Thymus (tissue), 11 donors: Measurements from ENCODE around the gene MSH6. TPM values are rescaled to one million over a fixed set of nuclear protein-coding genes. Genes with fewer than 3 reads are reported as not detected.

Experiments
- DNase-seq, 9 donors: peaks; one replicate each; pipeline ENCODE4 v3.0.0-alpha.2; 2013; ENCODE audit warnings: low spot score in 9 of 9, low read depth in 6 of 9, missing footprints in 1 of 9
- H3K27ac ChIP-seq, 2 donors: one replicate each; pipeline ENCODE4 v1.5.1; 2013; ENCODE audit warnings: control low read depth in 1 of 2, low read depth in 1 of 2, low read length in 1 of 2, mild to moderate bottlenecking in 1 of 2, moderate library complexity in 1 of 2
- H3K27me3 ChIP-seq, 2 donors: one replicate each; pipeline ENCODE4 v1.5.1; 2013; ENCODE audit warnings: low read length in 1 of 2; ENCODE audit not compliant: control insufficient read depth in 2 of 2, insufficient read depth in 1 of 2
- H3K36me3 ChIP-seq, 2 donors: one replicate each; pipeline ENCODE4 v1.5.1; 2013; ENCODE audit warnings: low read length in 1 of 2, mild to moderate bottlenecking in 1 of 2, moderate library complexity in 1 of 2; ENCODE audit not compliant: control insufficient read depth in 2 of 2, insufficient read depth in 2 of 2
- H3K4me1 ChIP-seq, 2 donors: one replicate each; pipeline ENCODE4 v1.5.1; 2013; ENCODE audit warnings: low read length in 2 of 2; ENCODE audit not compliant: control insufficient read depth in 2 of 2, insufficient read depth in 2 of 2
- H3K4me3 ChIP-seq, 2 donors: one replicate each; pipeline ENCODE4 v1.5.1; 2013; ENCODE audit warnings: low read length in 2 of 2, control low read depth in 1 of 2, mild to moderate bottlenecking in 1 of 2
- H3K9me3 ChIP-seq, 2 donors: one replicate each; pipeline ENCODE4 v1.5.1; 2013; ENCODE audit warnings: low read length in 1 of 2, mild to moderate bottlenecking in 1 of 2; ENCODE audit not compliant: control insufficient read depth in 2 of 2, insufficient read depth in 1 of 2
- WGBS: extraction: QIAGEN DNeasy Blood & Tissue Kit; methylation state at CpG from one replicate; pipeline ENCODE4 v1.1.7; 2013; 5-methylcytosine and 5-hydroxymethylcytosine counted together
- polyA plus RNA-seq: library from polyadenylated mRNA; stranded (reverse); fragments of 200-250 nt; gene quantifications from one replicate; pipeline ENCODE4 v1.2.3, GENCODE V29; 2013
- total RNA-seq: library from RNA; stranded (reverse); fragments of 120-200 nt; gene quantifications from one replicate; pipeline ENCODE4 v1.2.4, GENCODE V29; 2013
- donor health status: healthy.

MSH6 gene
- total and polyA plus RNA-seq, 2 donors, result 16.4 to 76.7 TPM

GRCh38 chr2:47810850-47811249 lies 27.9 kb downstream of the MSH6 start:
- H3K4me3 ChIP-seq, result no peak overlapping the region
- H3K27ac ChIP-seq, result no peak overlapping the region
- H3K36me3 ChIP-seq, result peaks cover 4 to 80% of the 10 kb centered on the region in 2 donors
- no peaks in the 10 kb centered on the region for H3K27me3 ChIP-seq
- H3K9me3 ChIP-seq, result no peaks in the 10 kb centered on the region
- no peaks in the 10 kb centered on the region for H3K4me1 ChIP-seq
- no peak for DNase-seq

GRCh38 chr2:47811668-47812067 lies 28.7 kb downstream of the MSH6 start:
- H3K36me3 ChIP-seq, result peaks cover 12 to 80% of the 10 kb centered on the region in 2 donors
- 98% methylated on average over 1 of the region's 1 CpG for WGBS
- H3K4me1 ChIP-seq, result no peaks in the 10 kb centered on the region
- H3K27me3 ChIP-seq, result no peaks in the 10 kb centered on the region
- no peak for DNase-seq
- H3K4me3 ChIP-seq, result no peak overlapping the region
- H3K27ac ChIP-seq, result no peak overlapping the region
- H3K9me3 ChIP-seq, result no peaks in the 10 kb centered on the region

DNA sequence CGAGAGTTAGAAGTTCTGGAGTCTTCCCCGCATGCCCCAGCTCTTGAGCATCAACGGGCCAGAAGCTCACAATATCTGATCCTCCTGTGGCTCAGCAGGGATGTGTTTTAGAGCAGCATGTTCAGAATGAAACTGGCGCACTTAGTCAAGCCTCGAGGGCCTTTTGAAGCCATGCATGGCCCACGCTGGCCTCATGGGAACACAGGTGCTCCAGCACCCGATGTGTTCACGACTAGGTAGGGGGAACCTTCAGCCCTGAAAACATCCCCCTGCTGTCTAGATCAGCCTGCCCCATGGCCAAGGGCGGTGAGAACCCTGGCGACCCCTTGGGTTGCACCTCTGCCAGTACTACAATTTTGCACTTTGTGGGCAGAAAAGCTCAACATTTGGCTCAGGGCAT lies 32.8 kb downstream of the MSH6 start:
- H3K4me3 ChIP-seq, result no peak overlapping the region
- no peaks in the 10 kb centered on the region for H3K9me3 ChIP-seq
- WGBS, result 97% methylated on average over 10 of the region's 10 CpGs
- no peaks in the 10 kb centered on the region for H3K4me1 ChIP-seq
- no peak for DNase-seq
- no peak overlapping the region for H3K27ac ChIP-seq
- peaks cover 22 to 70% of the 10 kb centered on the region in 2 donors for H3K36me3 ChIP-seq
- no peaks in the 10 kb centered on the region for H3K27me3 ChIP-seq

DNA sequence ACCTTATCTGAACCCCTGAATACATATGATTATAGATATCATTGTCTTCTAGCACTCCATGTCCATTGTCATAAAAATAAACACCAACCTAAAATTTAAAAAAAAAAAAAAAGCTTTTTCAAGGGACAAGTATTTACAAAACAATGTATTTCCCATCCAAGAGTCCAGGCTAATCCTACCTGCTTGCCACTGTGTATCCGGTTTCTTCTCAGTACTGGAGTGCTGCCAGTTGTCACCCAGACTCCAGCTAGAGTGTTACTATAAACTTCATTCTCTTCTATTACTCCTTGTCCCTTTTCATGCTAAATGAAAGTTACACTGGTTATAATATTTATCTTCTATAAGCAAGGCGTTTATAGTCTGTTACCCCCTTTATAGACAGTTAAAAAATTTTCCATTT lies 35.8 kb downstream of the MSH6 start:
- Histone ChIP-seq H3K9me3 (no peaks in the 10 kb centered on the region), H3K27ac (no peak overlapping the region), H3K27me3 (no peaks in the 10 kb centered on the region), H3K4me1 (no peaks in the 10 kb centered on the region), H3K36me3 (peaks cover 32 to 61% of the 10 kb centered on the region in 2 donors), H3K4me3 (no peak overlapping the region)
- no peak for DNase-seq
- 95% methylated on average over 2 of the region's 2 CpGs for WGBS

GRCh38 chr2:47819834-47820233 lies 36.9 kb downstream of the MSH6 start:
- Histone ChIP-seq H3K4me3 (no peak overlapping the region), H3K27ac (no peak overlapping the region), H3K27me3 (no peaks in the 10 kb centered on the region), H3K4me1 (no peaks in the 10 kb centered on the region), H3K36me3 (peaks cover 32 to 59% of the 10 kb centered on the region in 2 donors), H3K9me3 (no peaks in the 10 kb centered on the region)
- 97% methylated on average over 3 of the region's 3 CpGs for WGBS
- DNase-seq, result no peak

DNA sequence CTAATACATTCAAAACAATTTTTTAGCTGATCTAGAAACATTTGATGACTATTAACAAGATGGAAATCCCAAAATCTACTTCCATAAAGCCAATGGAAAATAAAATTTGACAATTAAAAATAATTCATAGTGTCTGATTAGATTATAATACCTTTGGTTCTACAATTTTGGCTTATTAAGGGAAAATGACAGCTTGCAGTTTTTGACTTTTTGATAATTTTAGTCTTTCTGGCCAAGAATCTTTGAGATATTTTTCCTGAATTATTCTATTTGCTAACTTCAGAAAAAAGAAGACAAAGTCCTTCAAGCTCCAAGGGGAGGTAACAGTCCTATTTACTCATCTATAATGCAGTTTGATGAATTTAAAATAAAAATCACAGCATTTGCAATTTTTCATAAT lies 39.6 kb downstream of the MSH6 start:
- Histone ChIP-seq H3K36me3 (peaks cover 21 to 39% of the 10 kb centered on the region in 2 donors), H3K9me3 (no peaks in the 10 kb centered on the region), H3K27ac (no peak overlapping the region), H3K4me3 (no peak overlapping the region), H3K4me1 (no peaks in the 10 kb centered on the region), H3K27me3 (no peaks in the 10 kb centered on the region)
- no peak for DNase-seq

- no peak for DNase-seq
- H3K27me3 ChIP-seq, result no peaks in the 10 kb centered on the region
- H3K27ac ChIP-seq, result no peak overlapping the region
- no peaks in the 10 kb centered on the region for H3K4me1 ChIP-seq
- no peaks in the 10 kb centered on the region for H3K9me3 ChIP-seq
- 93% methylated on average over 2 of the region's 2 CpGs for WGBS
- H3K36me3 ChIP-seq, result peaks cover 40 to 44% of the 10 kb centered on the region in 2 donors
- no peak overlapping the region for H3K4me3 ChIP-seq
These were observed 50.6 kb downstream of the MSH6 start for GRCh38 chr2:47833516-47833968.

DNA sequence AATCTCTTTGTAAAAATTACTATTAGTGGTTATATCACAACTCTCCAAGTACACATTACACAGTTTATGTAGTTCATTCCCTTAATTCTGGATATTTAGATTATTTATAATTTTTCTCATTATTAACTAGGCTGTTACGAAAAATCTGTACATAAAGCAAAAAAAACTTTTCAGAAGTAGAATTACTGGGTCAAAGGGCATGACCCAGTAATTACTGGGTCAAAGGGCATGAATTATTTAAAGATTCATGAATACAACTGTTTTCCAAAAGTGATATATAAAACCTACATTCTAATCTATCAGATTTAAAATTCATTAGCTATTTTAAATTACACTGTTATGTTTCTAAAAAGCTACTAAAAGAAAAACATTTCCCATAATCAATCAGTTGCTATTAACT lies 55.3 kb downstream of the MSH6 start:
- H3K4me3 ChIP-seq, result no peak overlapping the region
- H3K27me3 ChIP-seq, result no peaks in the 10 kb centered on the region
- no peaks in the 10 kb centered on the region for H3K9me3 ChIP-seq
- peaks cover 26 to 38% of the 10 kb centered on the region in 2 donors for H3K36me3 ChIP-seq
- no peak overlapping the region for H3K27ac ChIP-seq
- DNase-seq, result no peak
- H3K4me1 ChIP-seq, result no peaks in the 10 kb centered on the region
- 95% methylated on average over 1 of the region's 1 CpG for WGBS

DNA sequence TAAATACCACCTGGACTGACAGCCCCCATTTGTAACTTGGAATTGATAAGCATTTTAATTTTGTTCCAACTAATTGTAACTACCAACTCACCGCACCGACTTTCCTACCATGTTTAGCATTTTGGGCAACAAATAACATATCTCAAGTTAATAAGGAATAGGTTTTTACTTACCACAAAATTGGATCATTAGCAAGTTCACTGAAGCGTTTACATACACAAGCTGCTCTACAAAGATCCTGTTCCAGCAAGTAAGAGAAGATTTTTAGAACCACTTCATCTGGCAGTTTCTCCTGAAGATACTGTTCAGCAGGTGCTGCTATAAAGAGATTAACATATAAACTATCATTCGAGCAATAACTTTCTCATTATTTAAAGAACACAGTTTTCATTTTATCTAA lies 55.7 kb downstream of the MSH6 start:
- H3K36me3 ChIP-seq, result peaks cover 25 to 36% of the 10 kb centered on the region in 2 donors
- WGBS, result 94% methylated on average over 4 of the region's 4 CpGs

DNA sequence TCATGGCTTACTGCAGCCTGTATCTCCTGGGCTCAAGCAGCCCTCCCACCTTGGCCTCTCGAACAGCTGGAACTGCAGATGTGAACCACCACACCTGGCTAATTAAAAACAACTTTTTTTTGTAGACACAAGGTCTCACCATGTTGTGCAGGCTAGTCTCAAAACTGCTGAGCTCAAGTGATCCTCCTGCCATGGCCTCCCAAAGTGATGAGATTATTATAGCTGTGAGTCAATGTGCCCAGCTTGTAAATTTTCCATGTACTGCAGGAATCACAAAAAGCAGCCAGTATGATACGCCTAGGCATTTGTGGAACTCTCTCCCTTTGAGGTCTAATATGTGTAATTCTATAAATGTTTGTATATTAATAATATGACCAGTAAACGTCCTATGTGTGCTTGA lies 59.9 kb downstream of the MSH6 start:
- DNase-seq, result no peak
- no peaks in the 10 kb centered on the region for H3K9me3 ChIP-seq
- no peak overlapping the region for H3K4me3 ChIP-seq
- H3K27ac ChIP-seq, result no peak overlapping the region
- no peaks in the 10 kb centered on the region for H3K27me3 ChIP-seq
- no peaks in the 10 kb centered on the region for H3K4me1 ChIP-seq
- 95% methylated on average over 3 of the region's 3 CpGs for WGBS
- H3K36me3 ChIP-seq, result peaks cover 2 to 11% of the 10 kb centered on the region in 2 donors

More for the DNA sequence above, 55.7 kb downstream of the MSH6 start:
- Histone ChIP-seq H3K27ac (no peak overlapping the region), H3K27me3 (no peaks in the 10 kb centered on the region), H3K9me3 (no peaks in the 10 kb centered on the region), H3K4me3 (no peak overlapping the region), H3K4me1 (no peaks in the 10 kb centered on the region)
- DNase-seq, result no peak
